Upper lobe of left lung (tissue), 4 donors: ENCODE data around the gene MYBBP1A.

Experiments
- POLR2A ChIP-seq, 4 donors: fragments of 450-650 bp; IDR thresholded peaks; one replicate each; pipeline ENCODE4 v1.5.1; 2016 to 2017; ENCODE audit warnings: antibody characterized with exemption in 4 of 4, mild to moderate bottlenecking in 2 of 4
- TF ChIP-seq, protein P1 (sequence below), 6 experiments: fragments of 450-650 bp in 4 of 6; fragments of 200-600 bp in 2 of 6; sonication (generic) in 2 of 6; IDR thresholded peaks; one replicate each; pipeline ENCODE4 v1.5.1; 2016 to 2019; ENCODE audit warnings: antibody characterized with exemption in 6 of 6

- TF ChIP-seq, protein P1, sequence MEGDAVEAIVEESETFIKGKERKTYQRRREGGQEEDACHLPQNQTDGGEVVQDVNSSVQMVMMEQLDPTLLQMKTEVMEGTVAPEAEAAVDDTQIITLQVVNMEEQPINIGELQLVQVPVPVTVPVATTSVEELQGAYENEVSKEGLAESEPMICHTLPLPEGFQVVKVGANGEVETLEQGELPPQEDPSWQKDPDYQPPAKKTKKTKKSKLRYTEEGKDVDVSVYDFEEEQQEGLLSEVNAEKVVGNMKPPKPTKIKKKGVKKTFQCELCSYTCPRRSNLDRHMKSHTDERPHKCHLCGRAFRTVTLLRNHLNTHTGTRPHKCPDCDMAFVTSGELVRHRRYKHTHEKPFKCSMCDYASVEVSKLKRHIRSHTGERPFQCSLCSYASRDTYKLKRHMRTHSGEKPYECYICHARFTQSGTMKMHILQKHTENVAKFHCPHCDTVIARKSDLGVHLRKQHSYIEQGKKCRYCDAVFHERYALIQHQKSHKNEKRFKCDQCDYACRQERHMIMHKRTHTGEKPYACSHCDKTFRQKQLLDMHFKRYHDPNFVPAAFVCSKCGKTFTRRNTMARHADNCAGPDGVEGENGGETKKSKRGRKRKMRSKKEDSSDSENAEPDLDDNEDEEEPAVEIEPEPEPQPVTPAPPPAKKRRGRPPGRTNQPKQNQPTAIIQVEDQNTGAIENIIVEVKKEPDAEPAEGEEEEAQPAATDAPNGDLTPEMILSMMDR (IDR thresholded peaks at IDR 0.05) = no peak
- TF ChIP-seq POLR2A (IDR thresholded peaks at IDR 0.05) = no peak
Measured at GRCh38 chr17:4598776-4599504, 43.8 kb upstream of the MYBBP1A start.
